ENCODE data around the gene CLDN8. TPM values are rescaled to one million over a fixed set of nuclear protein-coding genes. Genes with fewer than 3 reads are reported as not detected.

CLDN8 gene
- total RNA-seq, 1 donor = not detected

- Histone ChIP-seq H2AFZ (ENCODE audit: low read length) (no peak overlapping the region), H3K9me3 (ENCODE audit: low read depth, low read length) (no peaks in the 10 kb centered on the region), H3K79me2 (ENCODE audit: insufficient read depth, low read length) (no peaks in the 10 kb centered on the region), H3K4me1 (ENCODE audit: insufficient read depth, low read length) (no peaks in the 10 kb centered on the region), H3K27ac (ENCODE audit: low read depth, low read length) (no peak overlapping the region), H3K4me2 (ENCODE audit: insufficient read depth, low read length) (no peak overlapping the region), H4K20me1 (ENCODE audit: insufficient read depth, low read length) (no peaks in the 10 kb centered on the region), H3K27me3 (ENCODE audit: insufficient read depth, low read length) (no peaks in the 10 kb centered on the region), H3K4me3 (ENCODE audit: insufficient read depth, low read length) (no peak overlapping the region), H3K36me3 (ENCODE audit: insufficient read depth, low read length) (no peaks in the 10 kb centered on the region)
- no peak for TF ChIP-seq CTCF (IDR thresholded peaks at IDR 0.05; ENCODE audit: extremely low read depth, low read depth, low read length)
- DNase-seq (ENCODE audit: insufficient read length, low spot score, missing footprints) = no peak
Observed at GRCh38 chr21:30209601-30210000, 6.3 kb downstream of the CLDN8 start.

GRCh38 chr21:30207252-30207579 lies 8.7 kb downstream of the CLDN8 start:
- H3K36me3 ChIP-seq (ENCODE audit: insufficient read depth, low read length) = no peaks in the 10 kb centered on the region
- no peak for TF ChIP-seq CTCF (IDR thresholded peaks at IDR 0.05; ENCODE audit: extremely low read depth, low read depth, low read length)
- peak overlapping the region; percentile 82 for H2AFZ ChIP-seq (ENCODE audit: low read length)
- no peaks in the 10 kb centered on the region for H3K27me3 ChIP-seq (ENCODE audit: insufficient read depth, low read length)
- H3K79me2 ChIP-seq (ENCODE audit: insufficient read depth, low read length) = no peaks in the 10 kb centered on the region
- DNase-seq (ENCODE audit: insufficient read length, low spot score, missing footprints) = no peak
- H4K20me1 ChIP-seq (ENCODE audit: insufficient read depth, low read length) = no peaks in the 10 kb centered on the region
- H3K9me3 ChIP-seq (ENCODE audit: low read depth, low read length) = no peaks in the 10 kb centered on the region
- peak overlapping the region; percentile 15 for H3K27ac ChIP-seq (ENCODE audit: low read depth, low read length)
- H3K4me1 ChIP-seq (ENCODE audit: insufficient read depth, low read length) = no peaks in the 10 kb centered on the region
- no peak overlapping the region for H3K4me3 ChIP-seq (ENCODE audit: insufficient read depth, low read length)
- peak overlapping the region; percentile 18 for H3K4me2 ChIP-seq (ENCODE audit: insufficient read depth, low read length)

GRCh38 chr21:30206551-30207251 lies 9.2 kb downstream of the CLDN8 start:
- Histone ChIP-seq H3K4me3 (ENCODE audit: insufficient read depth, low read length) (no peak overlapping the region), H2AFZ (ENCODE audit: low read length) (peak overlapping the region; percentile 82), H3K4me1 (ENCODE audit: insufficient read depth, low read length) (no peaks in the 10 kb centered on the region), H3K4me2 (ENCODE audit: insufficient read depth, low read length) (peak overlapping the region; percentile 18), H3K79me2 (ENCODE audit: insufficient read depth, low read length) (no peaks in the 10 kb centered on the region), H4K20me1 (ENCODE audit: insufficient read depth, low read length) (no peaks in the 10 kb centered on the region), H3K27me3 (ENCODE audit: insufficient read depth, low read length) (no peaks in the 10 kb centered on the region), H3K9me3 (ENCODE audit: low read depth, low read length) (no peaks in the 10 kb centered on the region), H3K27ac (ENCODE audit: low read depth, low read length) (peak overlapping the region; percentile 15), H3K36me3 (ENCODE audit: insufficient read depth, low read length) (no peaks in the 10 kb centered on the region)
- DNase-seq (ENCODE audit: insufficient read length, low spot score, missing footprints) = peak; percentile 9
- no peak for TF ChIP-seq CTCF (IDR thresholded peaks at IDR 0.05; ENCODE audit: extremely low read depth, low read depth, low read length)

GRCh38 chr21:30200000-30200399 lies 15.9 kb downstream of the CLDN8 start:
- Histone ChIP-seq H3K4me1 (ENCODE audit: insufficient read depth, low read length) (no peaks in the 10 kb centered on the region), H3K27ac (ENCODE audit: low read depth, low read length) (no peak overlapping the region), H3K79me2 (ENCODE audit: insufficient read depth, low read length) (no peaks in the 10 kb centered on the region), H2AFZ (ENCODE audit: low read length) (no peak overlapping the region), H3K4me2 (ENCODE audit: insufficient read depth, low read length) (no peak overlapping the region), H3K4me3 (ENCODE audit: insufficient read depth, low read length) (no peak overlapping the region), H4K20me1 (ENCODE audit: insufficient read depth, low read length) (no peaks in the 10 kb centered on the region), H3K9me3 (ENCODE audit: low read depth, low read length) (no peaks in the 10 kb centered on the region), H3K36me3 (ENCODE audit: insufficient read depth, low read length) (no peaks in the 10 kb centered on the region), H3K27me3 (ENCODE audit: insufficient read depth, low read length) (no peaks in the 10 kb centered on the region)
- DNase-seq (ENCODE audit: insufficient read length, low spot score, missing footprints) = no peak
- no peak for TF ChIP-seq CTCF (IDR thresholded peaks at IDR 0.05; ENCODE audit: extremely low read depth, low read depth, low read length)

Data from osteoblast (primary cell).